ENCODE measurements around the gene BCAS4. TPM values are rescaled to one million over a fixed set of nuclear protein-coding genes. Genes with fewer than 3 reads are reported as not detected.

BCAS4 gene
- total and polyA plus RNA-seq, 3 donors from 2014 or later = 5.8 to 10.8 (median 7.6) TPM

GRCh38 chr20:50750145-50750671, 44.7 kb upstream of the BCAS4 start:
- Histone ChIP-seq H3K4me1 (peaks cover 5% of the 10 kb centered on the region), H3K27me3 (no peaks in the 10 kb centered on the region), H3K4me3 (no peak overlapping the region), H3K9me3 (no peaks in the 10 kb centered on the region), H3K36me3 (ENCODE audit: low read depth, missing control alignments) (no peaks in the 10 kb centered on the region), H3K27ac (no peak overlapping the region)
- TF ChIP-seq, protein P1, sequence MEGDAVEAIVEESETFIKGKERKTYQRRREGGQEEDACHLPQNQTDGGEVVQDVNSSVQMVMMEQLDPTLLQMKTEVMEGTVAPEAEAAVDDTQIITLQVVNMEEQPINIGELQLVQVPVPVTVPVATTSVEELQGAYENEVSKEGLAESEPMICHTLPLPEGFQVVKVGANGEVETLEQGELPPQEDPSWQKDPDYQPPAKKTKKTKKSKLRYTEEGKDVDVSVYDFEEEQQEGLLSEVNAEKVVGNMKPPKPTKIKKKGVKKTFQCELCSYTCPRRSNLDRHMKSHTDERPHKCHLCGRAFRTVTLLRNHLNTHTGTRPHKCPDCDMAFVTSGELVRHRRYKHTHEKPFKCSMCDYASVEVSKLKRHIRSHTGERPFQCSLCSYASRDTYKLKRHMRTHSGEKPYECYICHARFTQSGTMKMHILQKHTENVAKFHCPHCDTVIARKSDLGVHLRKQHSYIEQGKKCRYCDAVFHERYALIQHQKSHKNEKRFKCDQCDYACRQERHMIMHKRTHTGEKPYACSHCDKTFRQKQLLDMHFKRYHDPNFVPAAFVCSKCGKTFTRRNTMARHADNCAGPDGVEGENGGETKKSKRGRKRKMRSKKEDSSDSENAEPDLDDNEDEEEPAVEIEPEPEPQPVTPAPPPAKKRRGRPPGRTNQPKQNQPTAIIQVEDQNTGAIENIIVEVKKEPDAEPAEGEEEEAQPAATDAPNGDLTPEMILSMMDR (IDR thresholded peaks at IDR 0.05) = no peak
- TF ChIP-seq POLR2A (IDR thresholded peaks at IDR 0.05) = no peak
- DNase-seq = peak; percentile 13
- 77 to 84% methylated on average over 8 of the region's 8 CpGs for WGBS, 2 donors
- intact Hi-C loops (cut with DNase I; ENCODE audit: low total_unique reads) = no loop called here

GRCh38 chr20:50753152-50753551, 41.7 kb upstream of the BCAS4 start:
- Histone ChIP-seq H3K9me3 (no peaks in the 10 kb centered on the region), H3K27ac (no peak overlapping the region), H3K36me3 (ENCODE audit: low read depth, missing control alignments) (no peaks in the 10 kb centered on the region), H3K4me1 (no peaks in the 10 kb centered on the region), H3K27me3 (no peaks in the 10 kb centered on the region), H3K4me3 (no peak overlapping the region)
- DNase-seq = no peak
- TF ChIP-seq, protein P1 (IDR thresholded peaks at IDR 0.05) = no peak
- TF ChIP-seq POLR2A (IDR thresholded peaks at IDR 0.05) = no peak
- intact Hi-C loops (cut with DNase I; ENCODE audit: low total_unique reads) = no loop called here
- WGBS, 2 donors = 95 to 96% methylated on average over 3 of the region's 3 CpGs

GRCh38 chr20:50754420-50754819, 40.4 kb upstream of the BCAS4 start:
- H3K4me1 ChIP-seq = no peaks in the 10 kb centered on the region
- H3K27me3 ChIP-seq = no peaks in the 10 kb centered on the region
- WGBS, 2 donors = 71 to 83% methylated on average over 4 of the region's 4 CpGs

DNA sequence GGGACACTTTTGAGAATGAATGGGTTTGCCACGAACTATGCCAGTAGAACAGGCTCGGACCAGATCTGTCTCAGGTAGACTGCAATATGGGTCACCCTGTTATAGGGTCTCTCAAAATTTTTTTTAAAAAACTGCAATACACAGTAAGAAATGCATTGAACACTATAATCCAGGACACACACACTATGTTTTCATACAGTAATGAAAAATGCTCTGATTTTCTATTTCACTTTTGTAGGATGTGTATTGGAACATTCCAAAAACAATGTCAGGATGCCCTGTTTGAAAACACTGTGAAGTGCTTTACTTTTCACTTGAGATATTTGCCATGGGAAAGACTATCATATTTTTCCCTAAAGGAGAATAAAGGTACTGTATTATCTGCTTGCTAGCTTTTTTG, 38.4 kb upstream of the BCAS4 start:
- intact Hi-C loops (cut with DNase I; ENCODE audit: low total_unique reads) = no loop called here
- TF ChIP-seq, protein P1 (IDR thresholded peaks at IDR 0.05) = no peak
- TF ChIP-seq POLR2A (IDR thresholded peaks at IDR 0.05) = no peak
- Histone ChIP-seq H3K36me3 (ENCODE audit: low read depth, missing control alignments) (no peaks in the 10 kb centered on the region), H3K27me3 (no peaks in the 10 kb centered on the region), H3K4me1 (no peaks in the 10 kb centered on the region), H3K4me3 (no peak overlapping the region), H3K27ac (no peak overlapping the region), H3K9me3 (no peaks in the 10 kb centered on the region)
- 91 to 92% methylated on average over 2 of the region's 2 CpGs for WGBS, 2 donors
- DNase-seq = no peak

More at GRCh38 chr20:50754420-50754819, 40.4 kb upstream of the BCAS4 start:
- intact Hi-C loops (cut with DNase I; ENCODE audit: low total_unique reads) = no loop called here
- TF ChIP-seq, protein P1 (IDR thresholded peaks at IDR 0.05) = no peak
- no peak for TF ChIP-seq POLR2A (IDR thresholded peaks at IDR 0.05)
- Histone ChIP-seq H3K27ac (no peak overlapping the region), H3K36me3 (ENCODE audit: low read depth, missing control alignments) (no peaks in the 10 kb centered on the region), H3K4me3 (no peak overlapping the region), H3K9me3 (no peaks in the 10 kb centered on the region)
- DNase-seq = no peak

GRCh38 chr20:50758469-50758868, 36.4 kb upstream of the BCAS4 start:
- Histone ChIP-seq H3K9me3 (no peaks in the 10 kb centered on the region), H3K27ac (no peak overlapping the region), H3K36me3 (ENCODE audit: low read depth, missing control alignments) (no peaks in the 10 kb centered on the region), H3K4me3 (no peak overlapping the region), H3K4me1 (peaks cover 7% of the 10 kb centered on the region), H3K27me3 (no peaks in the 10 kb centered on the region)
- no peak for DNase-seq
- intact Hi-C loops (cut with DNase I; ENCODE audit: low total_unique reads) = no loop called here
- WGBS, 2 donors = 83 to 86% methylated on average over 5 of the region's 5 CpGs
- TF ChIP-seq POLR2A (IDR thresholded peaks at IDR 0.05) = no peak
- TF ChIP-seq, protein P1 (IDR thresholded peaks at IDR 0.05) = no peak
